ENCODE data around the gene DDIT4.
A peak's percentile ranks its signal among the peaks of the same experiment; 100 is the strongest.
"Not testable (repeated sequence)": the region's sequence is repeated elsewhere in the genome, so short reads cannot be mapped to it uniquely, and the experiment has no call there.

The DDIT4 gene

DNA sequence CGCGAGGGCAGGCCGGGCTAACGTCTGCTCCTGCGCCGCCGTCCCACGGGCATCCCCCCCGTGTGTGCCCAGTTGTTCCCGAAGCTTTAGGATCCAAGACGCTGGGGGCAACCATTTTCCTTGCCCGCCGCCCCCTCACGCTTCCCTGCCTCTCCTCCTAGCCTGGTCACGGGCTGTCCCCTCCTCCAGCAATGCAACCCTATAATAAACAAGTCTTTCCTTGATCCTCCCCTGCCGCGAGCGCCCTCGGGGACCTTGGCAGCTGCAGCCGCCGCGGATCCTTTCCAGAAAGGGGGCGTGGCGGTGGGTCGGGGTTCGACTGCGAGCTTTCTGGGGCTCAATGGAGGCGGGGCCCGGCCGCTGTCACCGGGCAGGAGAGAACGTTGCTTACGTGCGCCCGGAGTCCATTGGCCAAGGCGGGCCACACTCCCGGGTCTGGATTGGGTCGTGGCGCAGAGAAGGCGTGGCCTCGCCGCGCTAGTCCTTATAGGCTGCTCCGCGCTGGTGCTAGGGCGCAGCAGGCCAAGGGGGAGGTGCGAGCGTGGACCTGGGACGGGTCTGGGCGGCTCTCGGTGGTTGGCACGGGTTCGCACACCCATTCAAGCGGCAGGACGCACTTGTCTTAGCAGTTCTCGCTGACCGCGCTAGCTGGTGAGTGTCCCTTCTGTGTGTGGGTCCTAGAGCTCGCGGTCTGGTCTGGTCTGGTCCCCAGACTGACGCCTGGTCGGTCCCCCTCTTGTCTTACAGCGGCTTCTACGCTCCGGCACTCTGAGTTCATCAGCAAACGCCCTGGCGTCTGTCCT, at the start of gene DDIT4:
TSS of gene DDIT4 (plus strand) at position 515 of the 803 bp plus-strand sequence. CDS start 293 bp downstream, outside the sequence.
- H3K36me3 ChIP-seq (ENCODE audit: control insufficient read depth in 2 of 2, insufficient read depth in 2 of 2, low read length in 2 of 2): peaks cover 6 to 13% of the 10 kb centered on the region in 2 donors
- no peaks in the 10 kb centered on the region for H3K9me3 ChIP-seq (ENCODE audit: control insufficient read depth in 2 of 2, low read length in 2 of 2)
- H3K9ac ChIP-seq (ENCODE audit: low read depth in 1 of 2, low read length in 2 of 2): peak within 1 kb of the TSS; percentile 96 to 99
- peak within 1 kb of the TSS; percentile 98 to 99 for H3K27ac ChIP-seq (ENCODE audit: low read depth in 2 of 2, low read length in 2 of 2)
- H3K4me1 ChIP-seq (ENCODE audit: control insufficient read depth in 2 of 2, insufficient read depth in 2 of 2, low read length in 2 of 2): peaks cover 34 to 51% of the 10 kb centered on the region in 2 donors
- no peaks in the 10 kb centered on the region for H3K27me3 ChIP-seq (ENCODE audit: control insufficient read depth in 2 of 2, insufficient read depth in 2 of 2, low read length in 2 of 2)
- H3K4me3 ChIP-seq (ENCODE audit: low read length in 2 of 2): peak within 1 kb of the TSS; percentile 96

GRCh38 chr10:72224191-72224590, 49.5 kb upstream of the DDIT4 start:
- not testable (repeated sequence) for H3K4me3 ChIP-seq (ENCODE audit: low read length in 2 of 2); H3K27me3 ChIP-seq (ENCODE audit: control insufficient read depth in 2 of 2, insufficient read depth in 2 of 2, low read length in 2 of 2); H3K9ac ChIP-seq (ENCODE audit: low read depth in 1 of 2, low read length in 2 of 2); H3K9me3 ChIP-seq (ENCODE audit: control insufficient read depth in 2 of 2, low read length in 2 of 2); H3K4me1 ChIP-seq (ENCODE audit: control insufficient read depth in 2 of 2, insufficient read depth in 2 of 2, low read length in 2 of 2)
- peaks cover 11 to 13% of the 10 kb centered on the region in 2 donors for H3K36me3 ChIP-seq (ENCODE audit: control insufficient read depth in 2 of 2, insufficient read depth in 2 of 2, low read length in 2 of 2)
- H3K27ac ChIP-seq (ENCODE audit: low read depth in 2 of 2, low read length in 2 of 2): peak overlapping the region in 1 of 2 donors; percentile 49

- Histone ChIP-seq H3K9me3 (ENCODE audit: control insufficient read depth in 2 of 2, low read length in 2 of 2) (no peaks in the 10 kb centered on the region), H3K4me1 (ENCODE audit: control insufficient read depth in 2 of 2, insufficient read depth in 2 of 2, low read length in 2 of 2) (peaks cover 0 to 2% of the 10 kb centered on the region in 2 donors), H3K36me3 (ENCODE audit: control insufficient read depth in 2 of 2, insufficient read depth in 2 of 2, low read length in 2 of 2) (peaks cover 19 to 27% of the 10 kb centered on the region in 2 donors), H3K27me3 (ENCODE audit: control insufficient read depth in 2 of 2, insufficient read depth in 2 of 2, low read length in 2 of 2) (no peaks in the 10 kb centered on the region), H3K4me3 (ENCODE audit: low read length in 2 of 2) (no peak overlapping the region), H3K27ac (ENCODE audit: low read depth in 2 of 2, low read length in 2 of 2) (no peak overlapping the region), H3K9ac (ENCODE audit: low read depth in 1 of 2, low read length in 2 of 2) (no peak overlapping the region)
Measured at GRCh38 chr10:72226418-72227027, 47.2 kb upstream of the DDIT4 start.

DNA sequence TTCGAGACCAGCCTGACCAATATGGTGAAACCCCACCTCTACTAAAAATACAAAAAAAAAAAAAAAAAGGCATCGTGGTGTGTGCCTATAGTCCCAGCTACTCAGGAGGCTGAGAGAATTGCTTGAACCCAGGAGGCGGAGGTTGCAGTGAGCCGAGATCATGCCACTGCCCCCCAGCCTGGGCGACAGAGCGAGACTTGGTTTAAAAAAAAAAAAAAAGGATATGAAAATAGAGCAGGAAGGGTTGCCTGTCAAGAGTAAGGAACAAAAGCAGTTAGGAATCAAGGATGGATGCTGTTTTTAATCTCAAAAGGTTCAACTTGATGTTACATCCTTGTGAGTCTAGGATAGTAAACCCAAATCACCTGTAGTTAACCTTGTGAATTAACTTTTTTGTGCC, 45.9 kb upstream of the DDIT4 start:
- Histone ChIP-seq H3K4me3 (ENCODE audit: low read length in 2 of 2) (no peak overlapping the region), H3K27me3 (ENCODE audit: control insufficient read depth in 2 of 2, insufficient read depth in 2 of 2, low read length in 2 of 2) (no peaks in the 10 kb centered on the region), H3K36me3 (ENCODE audit: control insufficient read depth in 2 of 2, insufficient read depth in 2 of 2, low read length in 2 of 2) (peaks cover 20 to 28% of the 10 kb centered on the region in 2 donors), H3K9me3 (ENCODE audit: control insufficient read depth in 2 of 2, low read length in 2 of 2) (no peaks in the 10 kb centered on the region), H3K9ac (ENCODE audit: low read depth in 1 of 2, low read length in 2 of 2) (no peak overlapping the region), H3K4me1 (ENCODE audit: control insufficient read depth in 2 of 2, insufficient read depth in 2 of 2, low read length in 2 of 2) (peaks cover 0 to 2% of the 10 kb centered on the region in 2 donors), H3K27ac (ENCODE audit: low read depth in 2 of 2, low read length in 2 of 2) (no peak overlapping the region)

DNA sequence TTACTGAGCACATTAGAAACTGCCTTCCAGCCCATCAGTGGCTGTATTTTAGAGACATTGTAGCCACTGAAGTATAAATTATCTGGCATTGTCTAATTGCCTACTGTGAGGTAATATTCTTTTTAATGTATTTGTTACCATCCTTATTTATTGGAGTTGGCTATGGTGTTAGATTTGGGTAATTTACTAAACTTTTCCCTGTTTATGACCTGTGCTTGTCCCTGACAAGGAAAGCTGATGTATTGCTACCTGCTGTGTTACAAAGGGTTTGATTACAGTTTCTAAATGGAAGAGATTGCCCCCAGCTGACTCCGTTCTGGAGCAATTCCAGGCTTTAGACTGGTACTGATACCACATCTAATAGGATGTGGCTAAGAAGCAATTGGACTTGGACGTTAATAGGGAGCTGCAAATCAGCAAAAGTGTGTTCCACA, 45.4 kb upstream of the DDIT4 start:
- H3K36me3 ChIP-seq (ENCODE audit: control insufficient read depth in 2 of 2, insufficient read depth in 2 of 2, low read length in 2 of 2): peaks cover 25 to 33% of the 10 kb centered on the region in 2 donors
- no peaks in the 10 kb centered on the region for H3K9me3 ChIP-seq (ENCODE audit: control insufficient read depth in 2 of 2, low read length in 2 of 2)
- no peaks in the 10 kb centered on the region for H3K4me1 ChIP-seq (ENCODE audit: control insufficient read depth in 2 of 2, insufficient read depth in 2 of 2, low read length in 2 of 2)
- no peak overlapping the region for H3K27ac ChIP-seq (ENCODE audit: low read depth in 2 of 2, low read length in 2 of 2)
- H3K9ac ChIP-seq (ENCODE audit: low read depth in 1 of 2, low read length in 2 of 2): no peak overlapping the region
- H3K27me3 ChIP-seq (ENCODE audit: control insufficient read depth in 2 of 2, insufficient read depth in 2 of 2, low read length in 2 of 2): no peaks in the 10 kb centered on the region
- no peak overlapping the region for H3K4me3 ChIP-seq (ENCODE audit: low read length in 2 of 2)

- H3K9ac ChIP-seq (ENCODE audit: low read depth in 1 of 2, low read length in 2 of 2): no peak overlapping the region
- no peak overlapping the region for H3K4me3 ChIP-seq (ENCODE audit: low read length in 2 of 2)
- no peaks in the 10 kb centered on the region for H3K4me1 ChIP-seq (ENCODE audit: control insufficient read depth in 2 of 2, insufficient read depth in 2 of 2, low read length in 2 of 2)
- H3K36me3 ChIP-seq (ENCODE audit: control insufficient read depth in 2 of 2, insufficient read depth in 2 of 2, low read length in 2 of 2): peaks cover 30 to 36% of the 10 kb centered on the region in 2 donors
- no peaks in the 10 kb centered on the region for H3K9me3 ChIP-seq (ENCODE audit: control insufficient read depth in 2 of 2, low read length in 2 of 2)
- H3K27ac ChIP-seq (ENCODE audit: low read depth in 2 of 2, low read length in 2 of 2): no peak overlapping the region
- H3K27me3 ChIP-seq (ENCODE audit: control insufficient read depth in 2 of 2, insufficient read depth in 2 of 2, low read length in 2 of 2): no peaks in the 10 kb centered on the region
Measured at GRCh38 chr10:72229261-72230251, 44.2 kb upstream of the DDIT4 start.

GRCh38 chr10:72233621-72234020, 40.1 kb upstream of the DDIT4 start:
- Histone ChIP-seq H3K9ac (ENCODE audit: low read depth in 1 of 2, low read length in 2 of 2) (no peak overlapping the region), H3K27me3 (ENCODE audit: control insufficient read depth in 2 of 2, insufficient read depth in 2 of 2, low read length in 2 of 2) (no peaks in the 10 kb centered on the region), H3K4me1 (ENCODE audit: control insufficient read depth in 2 of 2, insufficient read depth in 2 of 2, low read length in 2 of 2) (no peaks in the 10 kb centered on the region), H3K9me3 (ENCODE audit: control insufficient read depth in 2 of 2, low read length in 2 of 2) (no peaks in the 10 kb centered on the region), H3K36me3 (ENCODE audit: control insufficient read depth in 2 of 2, insufficient read depth in 2 of 2, low read length in 2 of 2) (peaks cover 36 to 43% of the 10 kb centered on the region in 2 donors), H3K4me3 (ENCODE audit: low read length in 2 of 2) (no peak overlapping the region), H3K27ac (ENCODE audit: low read depth in 2 of 2, low read length in 2 of 2) (no peak overlapping the region)

DNA sequence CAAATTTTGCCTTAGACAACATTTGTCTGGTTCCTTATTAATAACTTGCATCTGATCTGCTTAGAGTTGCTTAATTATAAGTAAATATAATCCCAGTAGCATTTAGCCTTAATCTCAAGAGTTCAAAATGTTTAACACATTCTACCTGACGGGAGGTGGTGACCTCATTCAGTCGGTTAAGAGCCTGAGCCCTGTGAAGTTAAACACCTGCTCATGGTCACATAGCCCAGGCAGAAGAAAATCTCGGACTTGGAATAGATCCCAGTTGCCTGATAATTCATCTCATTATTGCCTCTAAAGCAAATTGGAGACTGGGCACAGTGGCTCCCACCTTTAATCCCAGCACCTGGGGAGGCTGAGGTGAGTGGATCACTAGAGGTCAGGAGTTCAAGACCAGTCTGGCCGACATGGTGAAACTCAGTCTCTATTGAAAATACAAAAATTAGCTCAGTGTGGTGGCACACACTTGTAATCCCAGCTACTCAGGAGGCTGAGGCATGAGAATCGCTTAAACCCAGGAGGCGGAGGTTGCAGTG, 39.1 kb upstream of the DDIT4 start:
- Histone ChIP-seq H3K4me1 (ENCODE audit: control insufficient read depth in 2 of 2, insufficient read depth in 2 of 2, low read length in 2 of 2) (no peaks in the 10 kb centered on the region), H3K9me3 (ENCODE audit: control insufficient read depth in 2 of 2, low read length in 2 of 2) (no peaks in the 10 kb centered on the region), H3K4me3 (ENCODE audit: low read length in 2 of 2) (no peak overlapping the region), H3K27me3 (ENCODE audit: control insufficient read depth in 2 of 2, insufficient read depth in 2 of 2, low read length in 2 of 2) (no peaks in the 10 kb centered on the region), H3K9ac (ENCODE audit: low read depth in 1 of 2, low read length in 2 of 2) (no peak overlapping the region), H3K36me3 (ENCODE audit: control insufficient read depth in 2 of 2, insufficient read depth in 2 of 2, low read length in 2 of 2) (peaks cover 32 to 43% of the 10 kb centered on the region in 2 donors), H3K27ac (ENCODE audit: low read depth in 2 of 2, low read length in 2 of 2) (no peak overlapping the region)

- Histone ChIP-seq H3K36me3 (ENCODE audit: control insufficient read depth in 2 of 2, insufficient read depth in 2 of 2, low read length in 2 of 2) (peaks cover 25 to 40% of the 10 kb centered on the region in 2 donors), H3K4me3 (ENCODE audit: low read length in 2 of 2) (no peak overlapping the region), H3K27me3 (ENCODE audit: control insufficient read depth in 2 of 2, insufficient read depth in 2 of 2, low read length in 2 of 2) (no peaks in the 10 kb centered on the region), H3K9me3 (ENCODE audit: control insufficient read depth in 2 of 2, low read length in 2 of 2) (no peaks in the 10 kb centered on the region), H3K27ac (ENCODE audit: low read depth in 2 of 2, low read length in 2 of 2) (no peak overlapping the region), H3K9ac (ENCODE audit: low read depth in 1 of 2, low read length in 2 of 2) (no peak overlapping the region), H3K4me1 (ENCODE audit: control insufficient read depth in 2 of 2, insufficient read depth in 2 of 2, low read length in 2 of 2) (no peaks in the 10 kb centered on the region)
Measured at GRCh38 chr10:72235544-72236279, 38.0 kb upstream of the DDIT4 start.
